ENCODE measurements around the gene IL34.

DNA sequence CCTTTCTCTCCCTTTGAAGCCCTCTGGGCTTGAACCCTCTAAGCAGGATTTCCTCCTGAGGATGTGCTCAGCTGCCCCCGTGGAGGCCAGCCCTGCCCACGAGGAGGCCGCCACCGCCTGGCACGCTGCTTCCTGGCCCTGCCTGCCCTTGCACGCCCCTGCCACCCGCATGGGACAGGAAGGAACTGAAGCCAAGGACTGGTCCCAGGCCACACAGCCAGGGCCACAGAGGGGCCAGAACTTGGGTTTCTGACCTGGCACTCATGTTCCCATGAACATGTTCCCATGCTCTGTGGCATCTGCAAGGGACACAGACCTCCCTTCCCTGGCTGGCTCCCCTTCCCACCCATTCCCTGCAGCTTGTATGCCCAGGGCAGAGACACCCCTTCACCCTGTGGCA lies 63.6 kb downstream of the IL34 start:
- TF ChIP-seq POLR2A (IDR thresholded peaks at IDR 0.05; ENCODE audit: low read depth, low read length), result no peak
- TF ChIP-seq SPI1 (IDR thresholded peaks at IDR 0.05; ENCODE audit: low read depth, low read length), result no peak

Data from GM12891 (cell line).